ENCODE data around the gene SLC35E1. TPM values are rescaled to one million over a fixed set of nuclear protein-coding genes. Genes with fewer than 3 reads are reported as not detected.

SLC35E1 gene
- 55.3 and 56.0 TPM in 2 replicates for total RNA-seq

DNA sequence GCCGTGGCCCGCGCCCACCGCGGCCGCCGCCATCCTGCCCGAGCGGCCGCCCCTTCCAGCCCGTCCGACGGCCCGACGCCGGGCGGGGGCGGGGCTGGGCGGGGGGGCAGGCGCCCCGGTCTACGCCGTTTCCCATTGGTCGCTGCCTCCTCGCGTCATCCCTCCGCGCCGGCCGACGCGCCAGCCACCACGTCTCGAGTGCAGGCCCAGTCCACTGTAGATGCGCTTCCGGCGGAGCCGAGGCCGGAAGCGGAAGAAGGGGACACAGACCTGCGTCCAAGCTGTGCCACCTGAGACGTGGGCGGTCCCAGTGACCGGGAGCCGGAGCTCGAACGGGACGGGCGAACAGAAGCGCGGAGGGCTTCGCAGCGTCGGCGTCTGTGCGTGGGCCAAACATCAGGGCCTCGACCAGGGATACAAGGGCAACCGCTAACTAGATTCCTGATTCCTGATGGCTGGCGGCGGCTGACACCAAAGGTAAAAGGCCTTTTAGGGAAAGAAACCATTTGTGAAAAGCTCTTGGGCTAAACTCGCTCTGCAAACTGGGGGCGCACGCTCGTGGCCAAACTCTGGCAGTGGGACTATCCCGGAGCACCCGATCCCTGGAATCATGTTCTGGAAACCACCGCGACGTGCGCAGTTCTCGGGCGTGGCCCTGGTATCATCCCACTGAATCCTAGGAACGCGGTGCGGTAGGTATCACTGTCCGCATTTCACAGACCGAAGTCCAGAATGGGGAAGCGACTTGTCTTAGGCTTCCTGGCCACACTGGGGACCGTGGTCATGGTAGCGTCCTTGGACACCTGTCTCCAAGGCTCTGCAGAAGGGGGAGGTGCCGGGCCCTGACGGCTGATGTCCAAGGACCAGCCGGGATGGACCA is at the start of gene SLC35E1:
Gene SLC35E1, minus strand, starts transcription at position 84 of the 880 bp plus-strand sequence. Its CDS starts 51 bp downstream, at position 33.
- peak; percentile 92 for DNase-seq (ENCODE audit: low spot score)
- intact Hi-C loops (cut with micrococcal nuclease): loop anchor here (1.0 to 5.0 kb wide), 3 partner anchors 30 to 75 kb away; partner anchors contain the start of genes C19orf44, CALR3, CHERP and MED26
- Mint-ChIP-seq H3K36me3 (ENCODE audit: low read depth) (peaks cover 70% of the 10 kb centered on the region), H3K9me3 (no peaks in the 10 kb centered on the region), H3K27ac (peak within 1 kb of the TSS; percentile 93), H3K4me3 (ENCODE audit: low read depth) (peak within 1 kb of the TSS; percentile 97), H3K4me1 (ENCODE audit: low read depth) (peaks cover 39% of the 10 kb centered on the region), H3K27me3 (ENCODE audit: low read depth) (no peaks in the 10 kb centered on the region)

GRCh38 chr19:16621165-16621800 is 49.1 kb upstream of the SLC35E1 start:
- peaks cover 31% of the 10 kb centered on the region for H3K4me1 Mint-ChIP-seq (ENCODE audit: low read depth)
- H3K27me3 Mint-ChIP-seq (ENCODE audit: low read depth): no peaks in the 10 kb centered on the region
- H3K9me3 Mint-ChIP-seq: no peaks in the 10 kb centered on the region
- no peak overlapping the region for H3K4me3 Mint-ChIP-seq (ENCODE audit: low read depth)
- peaks cover 23% of the 10 kb centered on the region for H3K36me3 Mint-ChIP-seq (ENCODE audit: low read depth)
- H3K27ac Mint-ChIP-seq: no peak overlapping the region
- intact Hi-C loops (cut with micrococcal nuclease): no loop called here
- no peak for DNase-seq (ENCODE audit: low spot score)

DNA sequence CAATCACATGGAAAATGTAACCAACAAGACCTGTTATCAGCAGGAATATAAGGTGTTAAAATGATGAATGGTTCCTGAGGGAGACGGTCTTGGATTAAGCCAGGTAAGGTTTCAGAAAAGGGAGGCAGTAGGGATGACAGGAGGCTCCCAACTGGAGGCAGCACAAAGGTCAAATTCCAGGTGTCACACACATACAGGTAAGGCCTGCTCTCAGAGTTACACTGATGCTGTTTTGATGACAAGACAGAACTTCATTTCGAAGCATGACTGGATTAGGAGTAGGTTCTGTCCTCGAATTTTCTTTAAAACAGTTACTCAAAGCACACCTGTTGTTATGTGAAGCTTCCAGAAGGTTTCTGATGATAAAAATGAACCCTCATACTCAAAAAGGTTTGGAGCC is 48.4 kb upstream of the SLC35E1 start:
- Mint-ChIP-seq H3K36me3 (ENCODE audit: low read depth) (peaks cover 18% of the 10 kb centered on the region), H3K4me1 (ENCODE audit: low read depth) (peaks cover 30% of the 10 kb centered on the region), H3K27me3 (ENCODE audit: low read depth) (no peaks in the 10 kb centered on the region), H3K4me3 (ENCODE audit: low read depth) (no peak overlapping the region), H3K9me3 (no peaks in the 10 kb centered on the region), H3K27ac (no peak overlapping the region)
- no peak for DNase-seq (ENCODE audit: low spot score)
- intact Hi-C loops (cut with micrococcal nuclease): no loop called here

- no peak overlapping the region for H3K4me3 Mint-ChIP-seq (ENCODE audit: low read depth)
- no peaks in the 10 kb centered on the region for H3K9me3 Mint-ChIP-seq
- H3K27me3 Mint-ChIP-seq (ENCODE audit: low read depth): no peaks in the 10 kb centered on the region
- H3K36me3 Mint-ChIP-seq (ENCODE audit: low read depth): peaks cover 12% of the 10 kb centered on the region
- DNase-seq (ENCODE audit: low spot score): no peak
- no peak overlapping the region for H3K27ac Mint-ChIP-seq
- intact Hi-C loops (cut with micrococcal nuclease): no loop called here
- peaks cover 28% of the 10 kb centered on the region for H3K4me1 Mint-ChIP-seq (ENCODE audit: low read depth)
Measured at GRCh38 chr19:16620018-16620417, 47.8 kb upstream of the SLC35E1 start.

GRCh38 chr19:16619457-16619856 is 47.2 kb upstream of the SLC35E1 start:
- Mint-ChIP-seq H3K27ac (peak overlapping the region; percentile 10), H3K9me3 (no peaks in the 10 kb centered on the region), H3K4me1 (ENCODE audit: low read depth) (peaks cover 32% of the 10 kb centered on the region)

DNA sequence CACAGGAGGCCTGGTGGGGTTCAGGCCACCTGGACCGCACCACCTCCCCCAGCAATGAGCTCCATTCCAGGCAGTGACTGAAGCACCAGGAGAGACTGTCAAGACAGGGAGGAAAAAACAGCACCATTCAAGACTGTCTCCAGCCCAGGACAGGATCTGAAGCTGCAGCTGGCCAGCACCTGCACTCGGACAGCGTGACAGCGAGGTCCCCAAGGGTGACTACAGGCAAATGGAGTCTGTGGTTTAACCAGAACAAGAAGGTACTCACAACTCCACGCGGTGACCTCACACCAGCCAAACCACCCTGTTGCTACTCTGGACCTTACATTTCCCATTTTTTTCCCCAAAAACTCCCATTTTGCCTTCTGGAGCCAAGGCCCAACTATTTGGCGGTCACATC is 46.0 kb upstream of the SLC35E1 start:
- Mint-ChIP-seq H3K4me3 (ENCODE audit: low read depth) (no peak overlapping the region), H3K27me3 (ENCODE audit: low read depth) (no peaks in the 10 kb centered on the region), H3K9me3 (no peaks in the 10 kb centered on the region), H3K4me1 (ENCODE audit: low read depth) (peaks cover 36% of the 10 kb centered on the region), H3K27ac (no peak overlapping the region), H3K36me3 (ENCODE audit: low read depth) (peaks cover 2% of the 10 kb centered on the region)
- no peak for DNase-seq (ENCODE audit: low spot score)
- intact Hi-C loops (cut with micrococcal nuclease): no loop called here

More at GRCh38 chr19:16619457-16619856, 47.2 kb upstream of the SLC35E1 start:
- DNase-seq (ENCODE audit: low spot score): no peak
- Mint-ChIP-seq H3K27me3 (ENCODE audit: low read depth) (no peaks in the 10 kb centered on the region), H3K4me3 (ENCODE audit: low read depth) (no peak overlapping the region), H3K36me3 (ENCODE audit: low read depth) (peaks cover 8% of the 10 kb centered on the region)
- intact Hi-C loops (cut with micrococcal nuclease): no loop called here

GRCh38 chr19:16615808-16616207 is 43.6 kb upstream of the SLC35E1 start:
- H3K4me3 Mint-ChIP-seq (ENCODE audit: low read depth): no peak overlapping the region
- no peaks in the 10 kb centered on the region for H3K9me3 Mint-ChIP-seq
- intact Hi-C loops (cut with micrococcal nuclease): no loop called here
- no peak overlapping the region for H3K27ac Mint-ChIP-seq
- no peaks in the 10 kb centered on the region for H3K36me3 Mint-ChIP-seq (ENCODE audit: low read depth)
- DNase-seq (ENCODE audit: low spot score): no peak
- no peaks in the 10 kb centered on the region for H3K27me3 Mint-ChIP-seq (ENCODE audit: low read depth)
- H3K4me1 Mint-ChIP-seq (ENCODE audit: low read depth): peaks cover 40% of the 10 kb centered on the region

GRCh38 chr19:16614941-16615340 is 42.7 kb upstream of the SLC35E1 start:
- Mint-ChIP-seq H3K9me3 (no peaks in the 10 kb centered on the region), H3K36me3 (ENCODE audit: low read depth) (no peaks in the 10 kb centered on the region), H3K27ac (peak overlapping the region; percentile 81), H3K4me3 (ENCODE audit: low read depth) (no peak overlapping the region), H3K4me1 (ENCODE audit: low read depth) (peaks cover 44% of the 10 kb centered on the region), H3K27me3 (ENCODE audit: low read depth) (no peaks in the 10 kb centered on the region)
- intact Hi-C loops (cut with micrococcal nuclease): no loop called here
- DNase-seq (ENCODE audit: low spot score): no peak

GRCh38 chr19:16613841-16614240 is 41.6 kb upstream of the SLC35E1 start:
- H3K4me1 Mint-ChIP-seq (ENCODE audit: low read depth): peaks cover 39% of the 10 kb centered on the region
- no peak overlapping the region for H3K27ac Mint-ChIP-seq
- no peaks in the 10 kb centered on the region for H3K9me3 Mint-ChIP-seq
- intact Hi-C loops (cut with micrococcal nuclease): no loop called here
- H3K4me3 Mint-ChIP-seq (ENCODE audit: low read depth): no peak overlapping the region
- no peak for DNase-seq (ENCODE audit: low spot score)
- no peaks in the 10 kb centered on the region for H3K36me3 Mint-ChIP-seq (ENCODE audit: low read depth)
- no peaks in the 10 kb centered on the region for H3K27me3 Mint-ChIP-seq (ENCODE audit: low read depth)

GRCh38 chr19:16612636-16613035 is 40.4 kb upstream of the SLC35E1 start:
- Mint-ChIP-seq H3K4me3 (ENCODE audit: low read depth) (no peak overlapping the region), H3K27ac (no peak overlapping the region), H3K9me3 (no peaks in the 10 kb centered on the region), H3K27me3 (ENCODE audit: low read depth) (no peaks in the 10 kb centered on the region), H3K4me1 (ENCODE audit: low read depth) (peaks cover 47% of the 10 kb centered on the region), H3K36me3 (ENCODE audit: low read depth) (no peaks in the 10 kb centered on the region)
- no peak for DNase-seq (ENCODE audit: low spot score)
- intact Hi-C loops (cut with micrococcal nuclease): no loop called here

- Mint-ChIP-seq H3K27me3 (ENCODE audit: low read depth) (no peaks in the 10 kb centered on the region), H3K9me3 (no peaks in the 10 kb centered on the region), H3K27ac (no peak overlapping the region), H3K36me3 (ENCODE audit: low read depth) (no peaks in the 10 kb centered on the region), H3K4me1 (ENCODE audit: low read depth) (peaks cover 36% of the 10 kb centered on the region), H3K4me3 (ENCODE audit: low read depth) (no peak overlapping the region)
- intact Hi-C loops (cut with micrococcal nuclease): no loop called here
- DNase-seq (ENCODE audit: low spot score): no peak
Measured at GRCh38 chr19:16611121-16611520, 38.9 kb upstream of the SLC35E1 start.

DNA sequence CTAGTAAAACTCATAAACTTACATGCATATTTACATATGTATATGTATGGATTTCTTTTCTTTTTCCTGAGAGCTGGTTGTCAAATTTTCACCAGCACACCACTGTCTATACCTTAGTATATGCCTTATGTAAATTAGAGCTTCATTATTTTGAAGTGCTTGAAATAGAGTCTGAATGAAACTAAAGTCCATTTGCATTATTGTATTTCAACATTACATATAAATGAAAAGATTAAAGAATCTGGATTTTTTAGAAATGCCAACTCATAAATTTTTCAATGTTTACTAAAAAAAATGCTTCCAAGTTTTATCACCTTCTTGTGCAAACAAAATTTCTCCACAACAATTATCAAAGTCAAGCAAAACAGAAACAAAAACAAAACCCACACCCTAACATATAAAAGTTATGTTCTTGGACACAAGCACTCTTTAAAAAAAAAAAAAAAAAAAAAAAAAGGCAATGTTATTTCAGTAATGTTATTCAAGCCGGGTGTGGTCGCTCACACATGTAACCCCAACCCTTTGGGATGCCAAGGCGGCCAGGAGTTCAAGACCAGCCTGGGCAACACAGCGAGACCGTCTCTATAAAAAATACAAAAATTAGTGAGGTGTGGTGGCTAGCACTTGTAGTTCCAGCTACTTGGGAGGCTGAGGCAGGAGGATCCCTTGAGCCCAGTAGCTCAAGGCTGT is 37.4 kb upstream of the SLC35E1 start:
- Mint-ChIP-seq H3K36me3 (ENCODE audit: low read depth) (no peaks in the 10 kb centered on the region), H3K27me3 (ENCODE audit: low read depth) (no peaks in the 10 kb centered on the region), H3K4me1 (ENCODE audit: low read depth) (peaks cover 28% of the 10 kb centered on the region), H3K4me3 (ENCODE audit: low read depth) (no peak overlapping the region), H3K9me3 (no peaks in the 10 kb centered on the region), H3K27ac (no peak overlapping the region)
- DNase-seq (ENCODE audit: low spot score): no peak
- intact Hi-C loops (cut with micrococcal nuclease): no loop called here
